ENCODE measurements around the gene RHOBTB3. TPM values are rescaled to one million over a fixed set of nuclear protein-coding genes. Genes with fewer than 3 reads are reported as not detected.

RHOBTB3 gene
- total and polyA plus RNA-seq, 10 of the 15 experiments (the other 5 are each of a cell fraction or from before 2014, with no cell fraction given), result 3.6 to 42.8 (median 8.4) TPM

- TF ChIP-seq ZNF687 (IDR thresholded peaks at IDR 0.05), result no peak
- TF ChIP-seq ZNF384 (IDR thresholded peaks at IDR 0.05; ENCODE audit: borderline replicate concordance, low read depth, low read length), result no peak
- TF ChIP-seq POLR2AphosphoS5 (IDR thresholded peaks at IDR 0.05; ENCODE audit: low read length), result no peak
- TF ChIP-seq POU2F2 (IDR thresholded peaks at IDR 0.05; ENCODE audit: borderline replicate concordance, low read depth, low read length), result peak; percentile 98
- no peak for TF ChIP-seq YBX1 (IDR thresholded peaks at IDR 0.05)
- TF ChIP-seq STAT1 (conservative IDR thresholded peaks at IDR 0.05), result no peak
- no peak; a peak in 1 of 4 replicates for TF ChIP-seq BHLHE40 (IDR thresholded peaks at IDR 0.05; ENCODE audit: borderline replicate concordance in 1 of 2, low read depth in 2 of 2, low read length in 1 of 2)
- TF ChIP-seq CEBPZ (IDR thresholded peaks at IDR 0.05; ENCODE audit: low read depth, low read length), result no peak
- TF ChIP-seq IKZF2 (IDR thresholded peaks at IDR 0.05), result peak; percentile 83 to 87; a peak in 3 of 4 replicates
- no peak for TF ChIP-seq KAT2A (conservative IDR thresholded peaks at IDR 0.05; ENCODE audit: control insufficient read depth, low read depth, low read length)
- TF ChIP-seq PRDM15 (CRISPR knock-in tag; IDR thresholded peaks at IDR 0.05), result no peak
- TF ChIP-seq RAD51 (IDR thresholded peaks at IDR 0.05), result no peak
- no peak for TF ChIP-seq NFYB (IDR thresholded peaks at IDR 0.05; ENCODE audit: insufficient read depth, low read depth, low read length)
- no peak for TF ChIP-seq NR2C1 (IDR thresholded peaks at IDR 0.05)
- no peak for TF ChIP-seq HDAC6 (IDR thresholded peaks at IDR 0.05; ENCODE audit: unreplicated experiment)
- TF ChIP-seq FOXK2 (IDR thresholded peaks at IDR 0.05), result no peak
- TF ChIP-seq SMAD5 (IDR thresholded peaks at IDR 0.05; ENCODE audit: low read depth), result no peak
- no peak for TF ChIP-seq SREBF2 (IDR thresholded peaks at IDR 0.05; ENCODE audit: low read length)
These were observed 12.9 kb upstream of the RHOBTB3 start (continued) for GRCh38 chr5:95718203-95718602.
